OCI-LY7 (cell line): ENCODE data around the gene SCARF2. TPM values are rescaled to one million over a fixed set of nuclear protein-coding genes. Genes with fewer than 3 reads are reported as not detected.

Experiments used
- BruUV-seq: library from RNA; stranded (reverse); fragments of 400-500 nt; replicated peaks from 2 replicates; lab custom pipeline; 2021; lab: Mats Ljungman, UMichigan
- CTCF ChIA-PET: fragments of 300-600 bp; sonication (Branson Sonifier 250); formaldehyde crosslinking; loops from one replicate; lab custom pipeline; 2022; ENCODE audit warnings: antibody characterized with exemption; ENCODE audit not compliant: unreplicated experiment; lab: Charles Lee
- POLR2A ChIA-PET: fragments of 300-600 bp; sonication (Branson Sonifier 250); formaldehyde crosslinking; loops from one replicate; lab custom pipeline; 2022; ENCODE audit warnings: antibody characterized with exemption; lab: Charles Lee
- DNase-seq: peaks from one replicate; pipeline ENCODE4 v3.0.0-alpha.2; 2015; ENCODE audit warnings: low spot score
- H2AFZ ChIP-seq: fragments of 200-600 bp; sonication (generic), shearing (Covaris generic); 2 replicates; pipeline ENCODE4 v1.6.1; 2014; ENCODE audit warnings: mild to moderate bottlenecking, antibody characterized with exemption, low read length, moderate library complexity
- H3K27ac ChIP-seq: fragments of 200-600 bp; sonication (generic); 2 replicates; pipeline ENCODE4 v1.5.1; 2014; ENCODE audit warnings: mixed run types, low read depth, mild to moderate bottlenecking, moderate library complexity, low read length, inconsistent platforms; ENCODE audit not compliant: poor library complexity, severe bottlenecking
- H3K36me3 ChIP-seq: fragments of 200-600 bp; sonication (generic); 2 replicates; pipeline ENCODE4 v1.6.1; 2014; ENCODE audit warnings: mild to moderate bottlenecking, antibody characterized with exemption, low read length, moderate library complexity, mixed read lengths; ENCODE audit not compliant: insufficient read depth
- H3K4me1 ChIP-seq: fragments of 200-600 bp; sonication (generic); 2 replicates; pipeline ENCODE4 v1.5.1; 2014; ENCODE audit warnings: mild to moderate bottlenecking, low read length; ENCODE audit not compliant: insufficient read depth, poor library complexity, severe bottlenecking
- H3K4me2 ChIP-seq: fragments of 200-600 bp; sonication (generic); 2 replicates; pipeline ENCODE4 v1.6.1; 2014; ENCODE audit warnings: mild to moderate bottlenecking, low read length
- H3K4me3 ChIP-seq: fragments of 200-600 bp; sonication (generic); 2 replicates; pipeline ENCODE4 v1.5.1; 2014; ENCODE audit warnings: mild to moderate bottlenecking, low read depth, low read length; ENCODE audit not compliant: poor library complexity, severe bottlenecking
- H3K79me2 ChIP-seq: fragments of 200-600 bp; sonication (generic); 2 replicates; pipeline ENCODE4 v1.6.1; 2016; ENCODE audit warnings: low read depth, mild to moderate bottlenecking, low read length, moderate library complexity, mixed read lengths; ENCODE audit not compliant: insufficient read depth
- H3K9me2 ChIP-seq: fragments of 200-600 bp; sonication (generic); 2 replicates; pipeline ENCODE4 v1.6.1; 2016; ENCODE audit warnings: mild to moderate bottlenecking, low read length, mixed read lengths; ENCODE audit not compliant: insufficient read depth
- H3K9me3 ChIP-seq: fragments of 200-600 bp; sonication (generic); 2 replicates; pipeline ENCODE4 v1.6.1; 2014; ENCODE audit warnings: mild to moderate bottlenecking, mixed run types, low read length, mixed read lengths
- H4K20me1 ChIP-seq: fragments of 200-600 bp; sonication (generic); 2 replicates; pipeline ENCODE4 v1.6.1; 2014; ENCODE audit warnings: mild to moderate bottlenecking, antibody characterized with exemption, low read length, moderate library complexity, mixed read lengths; ENCODE audit not compliant: insufficient read depth
- EZH2phosphoT487 ChIP-seq: fragments of 200-600 bp; sonication (generic); IDR thresholded peaks from 2 replicates; pipeline ENCODE4 v1.6.1; 2018; ENCODE audit warnings: low read depth, borderline replicate concordance, mild to moderate bottlenecking, mixed run types, antibody characterized with exemption, low read length, moderate library complexity, mixed read lengths
- intact Hi-C: fragments of 100-400 bp; cut with micrococcal nuclease; formaldehyde crosslinking; loops from one replicate; pipeline ENCODE4 v1.10.0; 2022; ENCODE audit not compliant: unreplicated experiment
- total RNA-seq, 2 experiments: library from RNA; depleted of rRNA in 1 of 2; stranded (reverse); fragments of >200 nt in 1 of 2; shearing (Covaris generic) in 1 of 2; gene quantifications; 2 replicates each; pipeline ENCODE4 v1.2.3, GENCODE V29; 2014 to 2022
- TF ChIP-seq, protein P1 (sequence below): fragments of 200-600 bp; sonication (generic); conservative IDR thresholded peaks from 2 replicates; pipeline ENCODE4 v1.5.1; 2014; ENCODE audit warnings: mild to moderate bottlenecking, antibody characterized with exemption, low read length, moderate library complexity, mixed read lengths

SCARF2 gene
- total RNA-seq, 2 experiments from 2014 or later, result 1.0 to 2.2 TPM

DNA sequence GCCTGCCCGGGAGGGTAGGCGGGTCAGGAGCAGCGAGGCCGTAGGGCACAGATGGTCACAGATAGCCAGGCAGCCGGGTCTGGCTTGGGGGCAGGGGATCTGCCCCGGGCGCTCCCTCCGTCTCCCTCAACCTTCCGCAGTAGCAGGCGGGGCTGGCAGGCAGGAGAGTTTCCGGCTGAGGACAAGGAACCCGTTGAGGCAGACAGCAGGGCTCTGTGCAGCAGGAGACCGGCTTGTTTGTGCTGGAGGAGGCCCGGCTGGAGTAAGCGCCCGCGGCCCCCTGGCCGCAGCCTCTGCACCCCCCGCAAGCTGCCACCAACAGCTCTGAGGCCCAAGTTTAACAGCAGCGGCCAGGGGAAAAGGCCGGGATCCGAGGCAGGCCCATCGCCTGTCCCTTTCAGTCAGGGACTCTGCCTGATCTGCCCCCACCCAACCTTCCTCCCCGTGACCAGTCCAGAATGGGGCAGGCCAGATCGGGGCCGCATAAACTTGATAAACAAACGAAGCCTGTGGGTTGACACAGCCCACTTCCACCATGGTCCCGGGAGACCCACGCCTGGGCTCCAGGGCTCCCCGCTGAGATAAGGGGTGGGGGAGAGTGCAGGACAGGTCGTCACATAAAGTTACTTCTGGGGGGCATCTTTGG, 13.6 kb downstream of the SCARF2 start:
- Histone ChIP-seq H4K20me1 (no peaks in the 10 kb centered on the region), H3K4me2 (no peak overlapping the region), H3K4me1 (peaks cover 3% of the 10 kb centered on the region), H2AFZ (no peak overlapping the region), H3K9me2 (no peaks in the 10 kb centered on the region), H3K9me3 (no peaks in the 10 kb centered on the region), H3K27ac (no peak overlapping the region), H3K4me3 (no peak overlapping the region), H3K79me2 (no peaks in the 10 kb centered on the region), H3K36me3 (no peaks in the 10 kb centered on the region)
- intact Hi-C loops, result no loop called here
- no peak for DNase-seq
- POLR2A ChIA-PET, result no interaction called here
- BruUV-seq, result no TSS peak
- TF ChIP-seq, protein P1, sequence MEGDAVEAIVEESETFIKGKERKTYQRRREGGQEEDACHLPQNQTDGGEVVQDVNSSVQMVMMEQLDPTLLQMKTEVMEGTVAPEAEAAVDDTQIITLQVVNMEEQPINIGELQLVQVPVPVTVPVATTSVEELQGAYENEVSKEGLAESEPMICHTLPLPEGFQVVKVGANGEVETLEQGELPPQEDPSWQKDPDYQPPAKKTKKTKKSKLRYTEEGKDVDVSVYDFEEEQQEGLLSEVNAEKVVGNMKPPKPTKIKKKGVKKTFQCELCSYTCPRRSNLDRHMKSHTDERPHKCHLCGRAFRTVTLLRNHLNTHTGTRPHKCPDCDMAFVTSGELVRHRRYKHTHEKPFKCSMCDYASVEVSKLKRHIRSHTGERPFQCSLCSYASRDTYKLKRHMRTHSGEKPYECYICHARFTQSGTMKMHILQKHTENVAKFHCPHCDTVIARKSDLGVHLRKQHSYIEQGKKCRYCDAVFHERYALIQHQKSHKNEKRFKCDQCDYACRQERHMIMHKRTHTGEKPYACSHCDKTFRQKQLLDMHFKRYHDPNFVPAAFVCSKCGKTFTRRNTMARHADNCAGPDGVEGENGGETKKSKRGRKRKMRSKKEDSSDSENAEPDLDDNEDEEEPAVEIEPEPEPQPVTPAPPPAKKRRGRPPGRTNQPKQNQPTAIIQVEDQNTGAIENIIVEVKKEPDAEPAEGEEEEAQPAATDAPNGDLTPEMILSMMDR, result no peak
- no peak for TF ChIP-seq EZH2phosphoT487
- CTCF ChIA-PET, result no interaction called here

DNA sequence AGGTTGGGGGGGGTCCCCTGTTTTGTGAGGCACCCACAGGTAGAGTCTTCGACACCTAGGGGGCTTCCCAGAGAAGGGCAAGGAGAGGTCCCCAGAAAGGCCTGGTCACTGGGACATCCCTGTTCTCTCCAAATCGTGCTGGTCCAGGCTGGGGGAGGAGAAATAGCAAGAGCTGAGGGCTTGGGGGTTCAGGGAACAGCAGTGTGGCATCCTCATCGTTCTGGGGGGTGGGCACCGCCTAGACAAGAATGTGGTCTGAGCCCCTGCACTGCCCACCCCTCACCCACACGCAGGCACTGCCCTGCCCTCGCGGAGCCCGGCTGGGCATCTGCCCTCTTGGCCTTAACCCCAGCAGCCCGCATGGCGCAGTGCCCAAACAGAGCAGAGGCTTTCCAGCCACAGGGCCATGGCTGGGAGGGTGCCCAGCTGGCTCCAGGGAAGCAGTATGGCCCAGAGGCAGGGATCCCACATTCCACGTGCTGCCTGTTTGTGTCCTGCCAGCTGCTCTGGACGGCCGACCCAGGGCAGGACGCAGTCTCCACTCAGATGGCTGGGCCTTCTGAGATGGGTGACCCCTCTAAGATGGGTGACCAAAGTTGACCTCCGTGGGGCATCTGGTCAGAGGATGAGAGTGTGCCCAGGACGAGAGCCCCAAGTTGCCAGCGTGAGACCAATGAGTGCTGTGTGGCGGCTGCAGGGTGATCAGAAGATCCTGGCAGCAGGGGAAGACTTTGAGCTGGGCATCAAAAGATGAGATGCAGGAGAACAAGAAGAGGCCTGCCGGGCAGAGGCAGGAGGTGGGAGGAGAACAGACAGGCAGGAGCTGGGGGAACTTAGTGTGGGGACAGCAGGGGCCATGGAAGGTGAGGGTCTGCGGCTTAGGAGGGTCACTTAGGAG, 14.4 kb downstream of the SCARF2 start:
- peaks cover 2% of the 10 kb centered on the region for H3K4me1 ChIP-seq
- H3K9me2 ChIP-seq, result no peaks in the 10 kb centered on the region
- CTCF ChIA-PET, result no interaction called here
- H3K36me3 ChIP-seq, result no peaks in the 10 kb centered on the region
- no TSS peak for BruUV-seq
- no peak overlapping the region for H3K4me3 ChIP-seq
- intact Hi-C loops, result no loop called here
- no peak overlapping the region for H2AFZ ChIP-seq
- POLR2A ChIA-PET, result no interaction called here
- no peak overlapping the region for H3K27ac ChIP-seq
- H4K20me1 ChIP-seq, result no peaks in the 10 kb centered on the region
- DNase-seq, result no peak
- H3K79me2 ChIP-seq, result no peaks in the 10 kb centered on the region
- H3K9me3 ChIP-seq, result no peaks in the 10 kb centered on the region
- no peak for TF ChIP-seq EZH2phosphoT487
- TF ChIP-seq, protein P1, result no peak
- no peak overlapping the region for H3K4me2 ChIP-seq
